Measurements from ENCODE around the gene SIK3.

SIK3 gene

GRCh38 chr11:116910847-116911246 is 187.4 kb downstream of the SIK3 start:
- DNase-seq (ENCODE audit: insufficient read length, low spot score) (no peak), FAIRE-seq (no peak)

DNA sequence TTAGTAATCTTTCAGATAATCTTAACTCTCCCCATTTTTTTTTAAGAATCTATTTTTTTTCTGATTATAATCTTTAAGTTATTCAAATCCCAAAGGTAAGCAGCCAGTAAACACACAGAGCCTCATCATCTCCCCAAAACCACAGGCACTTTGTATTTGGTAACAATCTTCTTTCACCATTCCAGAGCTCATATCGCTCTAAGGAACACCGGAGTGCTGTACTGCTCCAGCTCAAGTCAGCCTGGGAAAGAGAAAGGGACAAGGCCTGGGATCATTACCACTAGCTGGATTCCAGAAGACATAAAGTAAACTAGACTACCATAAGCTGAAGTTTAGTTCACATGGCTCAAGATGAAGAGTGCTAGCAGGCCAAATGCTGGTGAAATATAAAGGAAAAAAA is 187.8 kb downstream of the SIK3 start:
- DNase-seq (ENCODE audit: insufficient read length, low spot score), result no peak

GRCh38 chr11:116909245-116909644 is 189.0 kb downstream of the SIK3 start:
- FAIRE-seq, result no peak
- no peak for DNase-seq (ENCODE audit: insufficient read length, low spot score)

More for the DNA sequence above, 187.8 kb downstream of the SIK3 start:
- no peak for FAIRE-seq

DNA sequence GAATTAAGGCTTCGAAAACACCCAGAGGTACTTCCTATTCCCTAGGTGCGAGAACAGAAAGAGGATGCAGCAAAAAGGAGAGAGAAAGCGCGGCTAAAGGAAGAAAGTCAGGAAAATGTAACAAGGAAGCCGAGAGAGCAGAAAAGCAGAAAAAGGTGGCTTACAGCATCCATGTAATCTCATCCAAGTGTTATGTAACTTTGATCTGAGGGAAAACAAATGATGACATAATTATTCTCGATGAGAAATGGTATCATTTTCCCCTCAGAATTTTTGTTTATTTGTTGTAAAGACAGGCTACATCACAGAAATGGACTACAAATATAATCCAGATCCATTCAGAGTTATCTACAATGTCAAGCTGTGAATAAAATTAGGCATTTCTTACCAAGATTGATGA is 191.7 kb downstream of the SIK3 start:
- DNase-seq (ENCODE audit: insufficient read length, low spot score) (no peak), FAIRE-seq (no peak)

- FAIRE-seq, result no peak
- DNase-seq (ENCODE audit: insufficient read length, low spot score), result no peak
Observed at GRCh38 chr11:116903090-116903489, 195.1 kb downstream of the SIK3 start.

GRCh38 chr11:116901964-116902688 is 196.1 kb downstream of the SIK3 start:
- no peak for FAIRE-seq
- no peak for DNase-seq (ENCODE audit: insufficient read length, low spot score)

- no peak for DNase-seq (ENCODE audit: insufficient read length, low spot score)
- no peak for FAIRE-seq
Observed at GRCh38 chr11:116901211-116901610, 197.0 kb downstream of the SIK3 start.

GRCh38 chr11:116896211-116896610 is 202.0 kb downstream of the SIK3 start:
- no peak for FAIRE-seq
- no peak for DNase-seq (ENCODE audit: insufficient read length, low spot score)

DNA sequence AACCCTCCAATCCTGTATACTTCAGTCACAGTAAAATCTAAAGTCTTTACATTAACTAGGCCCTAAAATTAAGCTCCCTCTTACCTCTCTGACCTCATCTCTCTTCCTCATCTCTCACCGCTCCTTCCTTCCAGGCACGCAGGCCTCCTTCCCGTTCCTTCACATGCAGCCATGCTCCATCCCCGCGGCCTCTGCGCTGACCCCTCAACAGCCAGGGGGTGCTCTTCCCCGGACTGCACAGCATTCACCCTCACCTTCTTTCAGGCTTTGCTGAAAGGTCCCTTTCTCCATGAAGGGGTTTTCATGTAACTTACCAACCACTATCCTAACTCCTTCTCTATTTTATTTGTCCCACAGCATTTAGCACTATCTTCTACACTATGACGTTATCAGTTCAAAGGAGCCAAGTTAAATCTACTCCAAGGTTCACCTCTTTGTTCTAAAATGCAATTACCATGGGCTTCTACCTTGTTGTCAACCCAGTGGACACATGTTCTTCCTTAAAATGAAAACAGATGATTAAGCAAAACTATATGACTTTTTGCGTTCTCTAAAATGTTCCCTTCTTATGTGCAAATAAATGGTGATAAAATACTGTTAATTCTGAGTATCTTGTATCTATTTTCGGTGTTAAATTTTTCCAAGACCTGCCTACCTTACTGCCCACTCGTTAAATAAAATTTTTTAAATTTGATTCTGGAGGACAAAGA is 203.0 kb downstream of the SIK3 start:
- DNase-seq (ENCODE audit: insufficient read length, low spot score) (no peak), FAIRE-seq (peak; percentile 39)

DNA sequence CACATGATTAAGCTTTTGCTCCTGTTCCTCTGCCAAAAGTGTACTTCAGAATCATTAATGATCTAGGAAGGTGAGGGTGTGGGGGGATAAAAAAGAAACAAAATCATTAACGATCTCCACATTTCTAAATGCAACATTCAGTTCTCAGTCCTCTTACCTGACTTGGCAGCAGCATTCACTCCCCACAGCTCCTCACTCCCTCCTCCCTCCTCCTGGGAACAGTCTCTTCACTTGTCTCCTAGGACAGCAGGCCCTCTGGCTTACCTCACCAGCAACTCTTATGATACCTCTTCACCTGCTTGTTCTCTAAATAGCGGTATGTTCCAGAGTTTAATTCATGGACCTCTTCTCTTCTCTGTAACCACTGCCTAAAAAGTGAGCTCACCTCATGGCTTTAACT is 204.3 kb downstream of the SIK3 start:
- FAIRE-seq, result no peak
- DNase-seq (ENCODE audit: insufficient read length, low spot score), result no peak

DNA sequence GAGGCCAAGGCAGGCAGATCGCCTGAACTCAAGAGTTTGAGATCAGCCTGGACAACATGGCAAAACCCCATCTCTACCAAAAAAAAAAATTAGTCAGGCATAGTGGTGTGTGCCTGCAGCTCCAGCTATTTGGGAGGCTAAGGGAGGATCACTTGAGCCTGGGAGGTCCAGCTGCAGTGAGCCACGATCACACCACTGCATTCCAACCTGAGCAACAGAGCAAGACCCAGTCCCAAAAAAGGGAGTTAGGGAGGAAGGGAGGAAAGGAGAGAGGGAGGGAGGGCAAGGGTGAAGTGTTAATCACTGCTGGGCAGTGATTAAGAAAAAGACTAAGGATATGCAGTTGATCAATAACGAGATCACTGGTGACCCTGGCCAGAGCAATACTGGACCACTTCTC is 204.8 kb downstream of the SIK3 start:
- FAIRE-seq (no peak), DNase-seq (ENCODE audit: insufficient read length, low spot score) (no peak)

GRCh38 chr11:116892374-116892773 is 205.9 kb downstream of the SIK3 start:
- DNase-seq (ENCODE audit: insufficient read length, low spot score), result no peak
- no peak for FAIRE-seq

DNA sequence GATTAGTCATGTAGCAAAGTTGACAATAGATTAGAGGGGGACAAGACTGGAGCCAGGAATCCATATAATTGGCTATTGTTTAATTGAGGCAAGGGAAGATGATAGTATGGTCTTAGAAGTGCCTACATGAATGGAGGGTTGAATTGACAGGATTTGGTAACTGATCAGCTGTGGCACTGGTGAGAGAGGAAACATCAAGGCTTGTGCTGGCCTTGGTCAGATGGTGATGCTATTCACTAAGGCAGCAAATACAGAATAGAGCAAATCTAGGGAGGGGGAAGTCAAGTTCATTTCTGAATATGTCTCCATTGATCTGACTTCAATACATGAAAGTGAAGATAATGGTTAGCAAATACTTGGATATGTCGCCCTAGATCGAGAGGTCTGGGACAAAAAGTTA is 206.5 kb downstream of the SIK3 start:
- FAIRE-seq (peak; percentile 26), DNase-seq (ENCODE audit: insufficient read length, low spot score) (no peak)

GRCh38 chr11:116890607-116891006 is 207.6 kb downstream of the SIK3 start:
- FAIRE-seq (no peak), DNase-seq (ENCODE audit: insufficient read length, low spot score) (no peak)

GRCh38 chr11:116890193-116890592 is 208.0 kb downstream of the SIK3 start:
- peak; percentile 82 for FAIRE-seq
- DNase-seq (ENCODE audit: insufficient read length, low spot score), result peak; percentile 30

- FAIRE-seq (peak; percentile 93), DNase-seq (ENCODE audit: insufficient read length, low spot score) (peak; percentile 12)
Observed at GRCh38 chr11:116888884-116889549, 209.2 kb downstream of the SIK3 start.

DNA sequence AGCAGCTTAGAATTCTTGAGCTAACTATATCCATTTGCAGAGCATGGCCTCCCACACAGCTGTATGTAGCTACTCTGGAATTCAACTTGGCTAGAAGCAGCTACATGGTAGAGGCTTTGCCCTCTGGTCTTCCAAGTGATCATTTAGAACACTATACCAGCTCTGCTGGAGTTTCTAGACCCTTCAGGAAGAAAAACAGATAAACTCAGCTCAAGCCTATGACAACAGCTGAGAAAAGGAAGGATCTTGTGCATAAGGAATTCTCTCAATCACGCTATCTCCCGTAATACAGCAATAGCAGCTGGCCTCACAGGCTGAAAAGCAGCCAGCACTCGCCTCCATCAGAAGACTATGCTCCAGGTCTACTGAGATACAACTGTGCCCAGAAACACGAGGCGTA is 210.2 kb downstream of the SIK3 start:
- no peak for FAIRE-seq

DNA sequence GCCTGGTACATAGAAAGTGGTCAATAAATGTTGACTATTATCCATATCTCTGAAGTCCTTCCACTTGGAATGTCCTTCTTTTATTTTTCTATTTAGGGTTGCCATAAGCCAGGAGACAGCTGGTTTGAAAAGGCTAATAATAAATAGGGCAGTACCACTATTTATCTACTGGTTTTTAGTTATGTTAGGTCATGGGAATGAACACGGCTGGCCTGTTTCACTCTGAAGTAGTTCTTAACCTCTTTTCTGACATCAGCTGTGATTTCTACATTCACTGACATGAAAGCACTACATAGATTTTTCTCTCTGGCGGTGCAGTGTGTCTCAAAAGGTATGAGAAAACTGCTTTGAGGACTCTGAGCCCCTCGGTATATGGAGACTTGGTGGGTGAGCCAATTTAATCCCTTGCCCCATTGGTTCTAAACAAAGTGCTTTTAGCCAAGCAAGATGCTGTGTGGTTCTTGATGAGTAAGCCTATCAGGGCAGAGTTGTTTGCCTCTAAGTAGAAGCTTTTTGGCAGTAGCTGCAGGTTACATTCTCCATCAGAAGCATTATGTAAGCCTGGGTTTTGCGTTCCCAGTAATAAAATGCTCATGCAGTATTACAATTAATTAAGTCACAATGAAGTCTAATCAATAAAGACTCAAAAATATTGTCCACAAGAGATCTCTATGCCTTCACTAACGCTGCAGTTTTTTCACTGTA is 212.1 kb downstream of the SIK3 start:
- no peak for FAIRE-seq
- DNase-seq (ENCODE audit: insufficient read length, low spot score), result no peak

More for the DNA sequence above, 210.2 kb downstream of the SIK3 start:
- no peak for DNase-seq (ENCODE audit: insufficient read length, low spot score)

- FAIRE-seq (no peak), DNase-seq (ENCODE audit: insufficient read length, low spot score) (no peak)
Observed at GRCh38 chr11:116882386-116882785, 215.8 kb downstream of the SIK3 start.

GRCh38 chr11:116881143-116881542 is 217.1 kb downstream of the SIK3 start:
- no peak for DNase-seq (ENCODE audit: insufficient read length, low spot score)

More at GRCh38 chr11:116881143-116881542, 217.1 kb downstream of the SIK3 start:
- FAIRE-seq, result no peak

Measured in GM19239 (cell line).